GM12878 (cell line): ENCODE measurements around the gene G3BP1. TPM values are rescaled to one million over a fixed set of nuclear protein-coding genes. Genes with fewer than 3 reads are reported as not detected.

ENCODE experiments used
- ASH2L ChIP-seq: fragments of 300-600, 200-600 bp; sonication (generic); IDR thresholded peaks from 2 replicates; pipeline ENCODE4 v1.6.1; 2017; ENCODE audit warnings: low read depth, mild to moderate bottlenecking, borderline replicate concordance
- CHD1 ChIP-seq: IDR thresholded peaks from 2 replicates; pipeline ENCODE4 v1.6.1; 2012; ENCODE audit warnings: low read depth, low read length, improper control_type of control experiment
- CREB1 ChIP-seq: IDR thresholded peaks from 2 replicates; pipeline ENCODE4 v1.6.1; 2012; ENCODE audit warnings: low read depth, mild to moderate bottlenecking, inconsistent platforms
- CREM ChIP-seq: IDR thresholded peaks from 2 replicates; pipeline ENCODE4 v1.6.1; 2014; ENCODE audit warnings: antibody characterized with exemption, low read depth
- EZH2 ChIP-seq: IDR thresholded peaks from 2 replicates; pipeline ENCODE4 v1.6.1; 2012; ENCODE audit warnings: low read depth, mild to moderate bottlenecking, control low read depth, inconsistent platforms, low read length, borderline replicate concordance; ENCODE audit not compliant: control insufficient read depth
- FOXK2 ChIP-seq: fragments of 450-650 bp; IDR thresholded peaks from 2 replicates; pipeline ENCODE4 v1.6.1; 2017; ENCODE audit warnings: mild to moderate bottlenecking, moderate library complexity
- NR2C2 ChIP-seq: IDR thresholded peaks from 2 replicates; pipeline ENCODE4 v1.6.1; 2011; ENCODE audit warnings: borderline replicate concordance, low read depth; ENCODE audit not compliant: control insufficient read depth, insufficient read length
- NRF1 ChIP-seq: conservative IDR thresholded peaks from 2 replicates; pipeline ENCODE4 v1.6.1; 2011; ENCODE audit warnings: mild to moderate bottlenecking, low read depth, low read length, improper control_type of control experiment
- PAX5 ChIP-seq: IDR thresholded peaks from 2 replicates; pipeline ENCODE4 v1.6.1; 2011; ENCODE audit warnings: low read depth, low read length, borderline replicate concordance
- PAX8 ChIP-seq: fragments of 450-650 bp; IDR thresholded peaks from 2 replicates; pipeline ENCODE4 v1.6.1; 2017; ENCODE audit warnings: mild to moderate bottlenecking, moderate library complexity
- POU2F2 ChIP-seq: IDR thresholded peaks from 3 replicates; pipeline ENCODE4 v1.6.1; 2011; ENCODE audit warnings: low read depth, mild to moderate bottlenecking, low read length, borderline replicate concordance
- RAD51 ChIP-seq: fragments of 450-650 bp; IDR thresholded peaks from 2 replicates; pipeline ENCODE4 v1.6.1; 2016; ENCODE audit warnings: moderate library complexity, mild to moderate bottlenecking, inconsistent platforms
- RBBP5 ChIP-seq: fragments of 200-600 bp; sonication (generic); conservative IDR thresholded peaks from 2 replicates; pipeline ENCODE4 v1.6.1; 2016
- RCOR1 ChIP-seq: conservative IDR thresholded peaks from 2 replicates; pipeline ENCODE4 v1.6.1; 2012; ENCODE audit warnings: low read depth, low read length, improper control_type of control experiment
- SP1 ChIP-seq: IDR thresholded peaks from one replicate; pipeline ENCODE4 v1.6.1; 2011; ENCODE audit warnings: low read depth, low read length
- SREBF2 ChIP-seq: IDR thresholded peaks from 2 replicates; pipeline ENCODE4 v1.6.1; 2012; ENCODE audit warnings: mild to moderate bottlenecking, low read length
- SUPT20H ChIP-seq: IDR thresholded peaks from 2 replicates; pipeline ENCODE4 v1.6.1; 2011; ENCODE audit warnings: low read depth, mild to moderate bottlenecking, low read length, moderate library complexity, borderline replicate concordance; ENCODE audit not compliant: control insufficient read depth
- TCF7 ChIP-seq: IDR thresholded peaks from 2 replicates; pipeline ENCODE4 v1.6.1; 2014; ENCODE audit warnings: antibody characterized with exemption, borderline replicate concordance
- ZBED1 ChIP-seq: IDR thresholded peaks from 2 replicates; pipeline ENCODE4 v1.6.1; 2016; ENCODE audit warnings: borderline replicate concordance
- ZZZ3 ChIP-seq: IDR thresholded peaks from 2 replicates; pipeline ENCODE4 v1.6.1; 2011; ENCODE audit warnings: low read depth; ENCODE audit not compliant: control insufficient read depth, insufficient read length
- polyA plus RNA-seq, 11 experiments: library from polyadenylated mRNA; depleted of rRNA in 4 of 11; unstranded in 6 of 11; stranded (reverse) in 5 of 11; fragments of >200 nt; fragmentation: Nextera tagmentation in 4 of 11; fragmentation: Illumina TruSeq in 1 of 11; extraction: Ambion mirVana in 4 of 11; extraction: Trizol in 1 of 11; gene quantifications; 1 replicate in 1 of 11; 2 replicates in 10 of 11; pipeline versions ENCODE4 v1.2.1 to v1.2.3, GENCODE V29; 2011 to 2016; ENCODE audit warnings: inconsistent platforms in 2 of 11, missing spikeins in 2 of 11, low read depth in 1 of 11
- total RNA-seq, 4 experiments: library from RNA; depleted of rRNA in 3 of 4; stranded (reverse); fragments of >200 nt in 3 of 4; fragmentation: Illumina TruSeq in 1 of 4; extraction: Trizol in 1 of 4; gene quantifications; 2 replicates each; pipeline versions ENCODE4 v1.2.1 to v1.2.3, GENCODE V29; 2013 to 2021
- TF ChIP-seq, protein P1 (sequence below): IDR thresholded peaks from 2 replicates; pipeline ENCODE4 v1.6.1; 2012; ENCODE audit warnings: improper control_type of control experiment, low read depth, low read length; ENCODE audit not compliant: insufficient replicate concordance
- TF ChIP-seq, protein P2 (sequence below): fragments of 450-650 bp; IDR thresholded peaks from 2 replicates; pipeline ENCODE4 v1.6.1; 2017; ENCODE audit warnings: low read depth, mild to moderate bottlenecking, moderate library complexity
- TF ChIP-seq, protein P3 (sequence below): fragments of 450-650 bp; IDR thresholded peaks from 2 replicates; pipeline ENCODE4 v1.6.1; 2017; ENCODE audit warnings: mild to moderate bottlenecking, low read depth, inconsistent platforms; ENCODE audit not compliant: poor library complexity, severe bottlenecking

The G3BP1 gene
- total and polyA plus RNA-seq, 10 of the 15 experiments (the other 5 are each of a cell fraction or from before 2014, with no cell fraction given), result 49.7 to 438 (median 148) TPM

GRCh38 chr5:151770383-151771258 lies 1.1 kb upstream of the G3BP1 start (continued):
- no peak for TF ChIP-seq CREB1
- TF ChIP-seq ZZZ3, result no peak
- no peak for TF ChIP-seq RCOR1
- no peak for TF ChIP-seq ZBED1
- no peak for TF ChIP-seq SREBF2
- no peak for TF ChIP-seq TCF7
- no peak for TF ChIP-seq FOXK2
- no peak for TF ChIP-seq NR2C2
- TF ChIP-seq, protein P1, sequence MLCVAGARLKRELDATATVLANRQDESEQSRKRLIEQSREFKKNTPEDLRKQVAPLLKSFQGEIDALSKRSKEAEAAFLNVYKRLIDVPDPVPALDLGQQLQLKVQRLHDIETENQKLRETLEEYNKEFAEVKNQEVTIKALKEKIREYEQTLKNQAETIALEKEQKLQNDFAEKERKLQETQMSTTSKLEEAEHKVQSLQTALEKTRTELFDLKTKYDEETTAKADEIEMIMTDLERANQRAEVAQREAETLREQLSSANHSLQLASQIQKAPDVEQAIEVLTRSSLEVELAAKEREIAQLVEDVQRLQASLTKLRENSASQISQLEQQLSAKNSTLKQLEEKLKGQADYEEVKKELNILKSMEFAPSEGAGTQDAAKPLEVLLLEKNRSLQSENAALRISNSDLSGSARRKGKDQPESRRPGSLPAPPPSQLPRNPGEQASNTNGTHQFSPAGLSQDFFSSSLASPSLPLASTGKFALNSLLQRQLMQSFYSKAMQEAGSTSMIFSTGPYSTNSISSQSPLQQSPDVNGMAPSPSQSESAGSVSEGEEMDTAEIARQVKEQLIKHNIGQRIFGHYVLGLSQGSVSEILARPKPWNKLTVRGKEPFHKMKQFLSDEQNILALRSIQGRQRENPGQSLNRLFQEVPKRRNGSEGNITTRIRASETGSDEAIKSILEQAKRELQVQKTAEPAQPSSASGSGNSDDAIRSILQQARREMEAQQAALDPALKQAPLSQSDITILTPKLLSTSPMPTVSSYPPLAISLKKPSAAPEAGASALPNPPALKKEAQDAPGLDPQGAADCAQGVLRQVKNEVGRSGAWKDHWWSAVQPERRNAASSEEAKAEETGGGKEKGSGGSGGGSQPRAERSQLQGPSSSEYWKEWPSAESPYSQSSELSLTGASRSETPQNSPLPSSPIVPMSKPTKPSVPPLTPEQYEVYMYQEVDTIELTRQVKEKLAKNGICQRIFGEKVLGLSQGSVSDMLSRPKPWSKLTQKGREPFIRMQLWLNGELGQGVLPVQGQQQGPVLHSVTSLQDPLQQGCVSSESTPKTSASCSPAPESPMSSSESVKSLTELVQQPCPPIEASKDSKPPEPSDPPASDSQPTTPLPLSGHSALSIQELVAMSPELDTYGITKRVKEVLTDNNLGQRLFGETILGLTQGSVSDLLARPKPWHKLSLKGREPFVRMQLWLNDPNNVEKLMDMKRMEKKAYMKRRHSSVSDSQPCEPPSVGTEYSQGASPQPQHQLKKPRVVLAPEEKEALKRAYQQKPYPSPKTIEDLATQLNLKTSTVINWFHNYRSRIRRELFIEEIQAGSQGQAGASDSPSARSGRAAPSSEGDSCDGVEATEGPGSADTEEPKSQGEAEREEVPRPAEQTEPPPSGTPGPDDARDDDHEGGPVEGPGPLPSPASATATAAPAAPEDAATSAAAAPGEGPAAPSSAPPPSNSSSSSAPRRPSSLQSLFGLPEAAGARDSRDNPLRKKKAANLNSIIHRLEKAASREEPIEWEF, result no peak
- no peak for TF ChIP-seq POU2F2
- TF ChIP-seq SUPT20H, result no peak
- no peak for TF ChIP-seq RAD51
- TF ChIP-seq NRF1, result 0 out of 2 replicates have a peak, but pooled peaks have one; percentile 1
- TF ChIP-seq PAX8, result no peak
- TF ChIP-seq PAX5, result no peak
- TF ChIP-seq ASH2L, result no peak
- no peak for TF ChIP-seq RBBP5
- TF ChIP-seq SP1, result no peak
- TF ChIP-seq, protein P2, sequence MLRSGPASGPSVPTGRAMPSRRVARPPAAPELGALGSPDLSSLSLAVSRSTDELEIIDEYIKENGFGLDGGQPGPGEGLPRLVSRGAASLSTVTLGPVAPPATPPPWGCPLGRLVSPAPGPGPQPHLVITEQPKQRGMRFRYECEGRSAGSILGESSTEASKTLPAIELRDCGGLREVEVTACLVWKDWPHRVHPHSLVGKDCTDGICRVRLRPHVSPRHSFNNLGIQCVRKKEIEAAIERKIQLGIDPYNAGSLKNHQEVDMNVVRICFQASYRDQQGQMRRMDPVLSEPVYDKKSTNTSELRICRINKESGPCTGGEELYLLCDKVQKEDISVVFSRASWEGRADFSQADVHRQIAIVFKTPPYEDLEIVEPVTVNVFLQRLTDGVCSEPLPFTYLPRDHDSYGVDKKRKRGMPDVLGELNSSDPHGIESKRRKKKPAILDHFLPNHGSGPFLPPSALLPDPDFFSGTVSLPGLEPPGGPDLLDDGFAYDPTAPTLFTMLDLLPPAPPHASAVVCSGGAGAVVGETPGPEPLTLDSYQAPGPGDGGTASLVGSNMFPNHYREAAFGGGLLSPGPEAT, result 0 out of 2 replicates have a peak, but pooled peaks have one; percentile 37
- TF ChIP-seq EZH2, result no peak
- no peak for TF ChIP-seq CHD1
- TF ChIP-seq CREM, result no peak
- TF ChIP-seq, protein P3, sequence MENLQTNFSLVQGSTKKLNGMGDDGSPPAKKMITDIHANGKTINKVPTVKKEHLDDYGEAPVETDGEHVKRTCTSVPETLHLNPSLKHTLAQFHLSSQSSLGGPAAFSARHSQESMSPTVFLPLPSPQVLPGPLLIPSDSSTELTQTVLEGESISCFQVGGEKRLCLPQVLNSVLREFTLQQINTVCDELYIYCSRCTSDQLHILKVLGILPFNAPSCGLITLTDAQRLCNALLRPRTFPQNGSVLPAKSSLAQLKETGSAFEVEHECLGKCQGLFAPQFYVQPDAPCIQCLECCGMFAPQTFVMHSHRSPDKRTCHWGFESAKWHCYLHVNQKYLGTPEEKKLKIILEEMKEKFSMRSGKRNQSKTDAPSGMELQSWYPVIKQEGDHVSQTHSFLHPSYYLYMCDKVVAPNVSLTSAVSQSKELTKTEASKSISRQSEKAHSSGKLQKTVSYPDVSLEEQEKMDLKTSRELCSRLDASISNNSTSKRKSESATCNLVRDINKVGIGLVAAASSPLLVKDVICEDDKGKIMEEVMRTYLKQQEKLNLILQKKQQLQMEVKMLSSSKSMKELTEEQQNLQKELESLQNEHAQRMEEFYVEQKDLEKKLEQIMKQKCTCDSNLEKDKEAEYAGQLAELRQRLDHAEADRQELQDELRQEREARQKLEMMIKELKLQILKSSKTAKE, result no peak
